ENCODE measurements around the gene S100Z. TPM values are rescaled to one million over a fixed set of nuclear protein-coding genes. Genes with fewer than 3 reads are reported as not detected.

The S100Z gene
- total and polyA plus RNA-seq, 2 of the 8 experiments (the other 6 are each of a cell fraction or from before 2014, with no cell fraction given), result 0.30 TPM; not detected in 1

DNA sequence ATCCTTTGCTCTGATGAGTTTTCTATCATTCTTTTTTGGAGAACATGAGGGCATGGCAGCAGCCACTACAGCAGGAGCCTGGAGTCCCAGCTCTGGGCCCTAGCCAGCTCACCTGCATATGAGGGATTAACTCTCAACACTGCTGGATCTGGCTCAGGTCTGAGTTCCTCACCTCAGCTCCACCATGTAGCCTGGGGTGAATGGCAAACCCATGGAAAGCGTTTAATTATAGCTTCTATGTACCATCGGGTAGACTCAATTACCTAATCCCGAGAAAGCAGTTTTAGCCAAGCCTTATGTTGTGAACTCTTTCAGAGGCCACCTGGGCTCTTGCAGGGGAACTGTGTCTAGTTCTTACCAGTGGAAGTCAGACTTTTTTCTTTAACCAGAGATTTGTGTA is 3.9 kb upstream of the S100Z start:
- Histone ChIP-seq H3K56ac (replicated peaks; ENCODE audit: insufficient read length, low read depth, low read length) (no peak overlapping the region), H3K27ac (ENCODE audit: low read depth, low read length) (no peak overlapping the region), H3K23me2 (ENCODE audit: low read depth, low read length) (no peaks in the 10 kb centered on the region), H3K9ac (replicated peaks in 1 of 4; ENCODE audit: extremely low read depth in 1 of 4, low read depth in 3 of 4, low read length in 3 of 4) (no peak overlapping the region), H3K79me2 (ENCODE audit: control insufficient read depth in 1 of 2, insufficient read depth in 2 of 2, low read length in 2 of 2) (no peaks in the 10 kb centered on the region), H2BK120ac (replicated peaks; ENCODE audit: low read depth, low read length) (no peak overlapping the region), H3K14ac (ENCODE audit: insufficient read length) (no peak overlapping the region), H3K9me3 (ENCODE audit: insufficient read depth in 2 of 2, low read depth in 1 of 2, low read length in 1 of 2) (0 out of 4 replicates have a peak, but pooled peaks cover 0 to 4% of the 10 kb centered on the region in 2 experiments), H4K5ac (ENCODE audit: insufficient read length, low read depth, low read length) (no peak overlapping the region), H3K23ac (ENCODE audit: insufficient read length) (no peak overlapping the region), H2BK5ac (ENCODE audit: low read depth, low read length) (no peak overlapping the region), H3K4me1 (replicated peaks in 1 of 4; ENCODE audit: control insufficient read depth in 3 of 4, insufficient read depth in 4 of 4, low read length in 3 of 4) (0 out of 7 replicates have a peak, but pooled peaks cover 0 to 2% (median 0%) of the 10 kb centered on the region in 4 experiments), H4K8ac (ENCODE audit: extremely low read depth, insufficient read depth, low read length) (no peak overlapping the region), H3K4me3 (ENCODE audit: extremely low read depth in 1 of 4, insufficient read depth in 2 of 4, low read depth in 3 of 4, low read length in 4 of 4) (no peak overlapping the region), H2AK5ac (ENCODE audit: low read depth, low read length) (no peak overlapping the region), H3K79me1 (ENCODE audit: low read depth, low read length) (no peaks in the 10 kb centered on the region), H2BK12ac (ENCODE audit: low read depth, low read length) (no peak overlapping the region), H2BK20ac (ENCODE audit: low read length) (no peak overlapping the region), H2AFZ (ENCODE audit: low read length) (no peak overlapping the region), H3K4me2 (ENCODE audit: insufficient read depth in 1 of 2, low read depth in 2 of 2, low read length in 2 of 2) (no peak overlapping the region), H2BK15ac (ENCODE audit: low read length) (no peak overlapping the region), H4K20me1 (replicated peaks in 1 of 2; ENCODE audit: control insufficient read depth in 1 of 2, insufficient read depth in 2 of 2, low read length in 2 of 2) (no peaks in the 10 kb centered on the region), H3K4ac (replicated peaks; ENCODE audit: insufficient read length, low read depth, low read length) (no peak overlapping the region), H3K18ac (ENCODE audit: extremely low read depth, low read length) (no peak overlapping the region), H3K27me3 (replicated peaks in 1 of 4; ENCODE audit: control insufficient read depth in 3 of 4, extremely low read depth in 1 of 4, insufficient read depth in 3 of 4, low read length in 3 of 4) (no peaks in the 10 kb centered on the region), H3K36me3 (ENCODE audit: control insufficient read depth in 2 of 4, insufficient read depth in 4 of 4, low read length in 3 of 4) (no peaks in the 10 kb centered on the region), H4K91ac (replicated peaks; ENCODE audit: insufficient read length, low read length) (no peak overlapping the region)
- no peak for TF ChIP-seq CBX5 (IDR thresholded peaks at IDR 0.05; ENCODE audit: low read depth, low read length)
- no peak for TF ChIP-seq SIX5 (IDR thresholded peaks at IDR 0.05; ENCODE audit: low read depth, low read length)
- TF ChIP-seq POLR2AphosphoS5 (IDR thresholded peaks at IDR 0.05; ENCODE audit: low read depth, low read length), result no peak
- no peak for TF ChIP-seq POU5F1 (IDR thresholded peaks at IDR 0.05; ENCODE audit: low read depth, low read length)
- TF ChIP-seq KDM4A (IDR thresholded peaks at IDR 0.05; ENCODE audit: low read depth, low read length, severe bottlenecking), result no peak
- TF ChIP-seq ZNF274 (IDR thresholded peaks at IDR 0.05; ENCODE audit: borderline replicate concordance, extremely low read depth, low read length), result no peak
- TF ChIP-seq MAFK (IDR thresholded peaks at IDR 0.05; ENCODE audit: low read depth, low read length), result no peak
- no peak for TF ChIP-seq TAF7 (optimal IDR thresholded peaks at IDR 0.05; ENCODE audit: borderline replicate concordance, low read depth, low read length)
- DNase-seq (ENCODE audit: low read depth in 1 of 2, low spot score in 2 of 2) (no peak), FAIRE-seq (no peak)
- CTCF ChIA-PET (ENCODE audit: partially characterized antibody), result interaction anchor here (0.8 to 1.2 kb wide), 2 partner anchors 11 to 171 kb away, joined by 3 read pairs; no protein-coding TSS in a partner anchor
- WGBS, 2 experiments (ENCODE audit: extremely low coverage in 1 of 2, insufficient coverage in 1 of 2, insufficient read length in 1 of 2, insufficient replicate concordance in 2 of 2, low coverage in 1 of 2, low lambda C conversion rate in 2 of 2, missing lambda C conversion rate in 1 of 2), result 88% methylated on average over 3 of the region's 3 CpGs; no CpG with 5 or more reads in 1 of the 2 experiments
- POLR2A ChIA-PET (ENCODE audit: partially characterized antibody), result interaction anchor here (2.4 kb wide), 1 partner anchor 27 kb away, joined by 8 read pairs; the partner anchor contains the start of gene F2RL1
